K562 (cell line): ENCODE measurements around the gene GGPS1. TPM values are rescaled to one million over a fixed set of nuclear protein-coding genes. Genes with fewer than 3 reads are reported as not detected.
A peak's percentile ranks its signal among the peaks of the same experiment; 100 is the strongest.
"Not testable (repeated sequence)": the region's sequence is repeated elsewhere in the genome, so short reads cannot be mapped to it uniquely, and the experiment has no call there.

ENCODE experiments used
- ATAC-seq: fragments of 200-7000 bp; cut with Tn5 transposase; 3 replicates; pipeline ENCODE4 v1.9.1; 2020; ENCODE audit warnings: moderate library complexity
- BruUV-seq: library from RNA; stranded (reverse); fragments of 400-500 nt; replicated peaks from 2 replicates; lab custom pipeline; 2021; lab: Mats Ljungman, UMichigan
- CTCF ChIA-PET: fragments of 300-600 bp; formaldehyde crosslinking; extraction: SDS; loops from one replicate; lab custom pipeline; 2021; ENCODE audit warnings: low intra/inter-chr PET ratio; lab: Yijun Ruan, JAX
- POLR2A ChIA-PET: fragments of 300-600, 350-650 bp; sonication (Branson Sonifier 250); formaldehyde crosslinking; extraction: SDS; loops from one replicate; lab custom pipeline; 2021; ENCODE audit warnings: antibody characterized with exemption, inconsistent platforms; lab: Yijun Ruan, JAX
- DNase-seq, 4 experiments: peaks; one replicate each; pipeline versions ENCODE4 v3.0.0 to v3.0.0-alpha.2; 2011 to 2018; ENCODE audit warnings: low spot score in 3 of 4, mixed read lengths in 3 of 4; ENCODE audit errors: extremely low read depth in 1 of 4
- FAIRE-seq: peaks from 2 replicates; lab custom pipeline; 2011; peaks lifted over from hg19 to GRCh38; lab: Jason Lieb, UNC
- H2AFZ ChIP-seq: 2 replicates; pipeline ENCODE4 v1.6.0; 2011; ENCODE audit warnings: low read depth, low read length, control low read depth, inconsistent platforms
- H3K27ac ChIP-seq: fragments of 200-600 bp; 3 replicates; pipeline ENCODE4 v1.8.0; 2011; ENCODE audit warnings: low read depth, mild to moderate bottlenecking, control low read depth, inconsistent platforms, low read length, moderate library complexity, mixed read lengths; ENCODE audit errors: extremely low read depth
- H3K27me3 ChIP-seq, 2 experiments: fragments of 300-600 bp in 1 of 2; 2 replicates in 1 of 2; 3 replicates in 1 of 2; pipeline versions ENCODE4 v1.6.0 to v1.8.0; 2011; ENCODE audit warnings: inconsistent platforms in 2 of 2, low read length in 2 of 2, mild to moderate bottlenecking in 1 of 2, mixed read lengths in 1 of 2, moderate library complexity in 1 of 2; ENCODE audit not compliant: control insufficient read depth in 2 of 2, insufficient read depth in 2 of 2
- H3K36me3 ChIP-seq: fragments of 300-600 bp; 3 replicates; pipeline ENCODE4 v1.8.0; 2011; ENCODE audit warnings: mild to moderate bottlenecking, low read length, inconsistent platforms; ENCODE audit not compliant: control insufficient read depth, insufficient read depth
- H3K4me1 ChIP-seq, 2 experiments: fragments of 200-600 bp in 1 of 2; replicated peaks in 1 of 2; 2 replicates in 1 of 2; 3 replicates in 1 of 2; pipeline versions ENCODE4 v1.5.1 to v1.8.0; 2011; ENCODE audit warnings: inconsistent platforms in 2 of 2, low read length in 2 of 2, mild to moderate bottlenecking in 1 of 2, mixed read lengths in 1 of 2, moderate library complexity in 1 of 2; ENCODE audit not compliant: control insufficient read depth in 2 of 2, insufficient read depth in 2 of 2
- H3K4me2 ChIP-seq: 2 replicates; pipeline ENCODE4 v1.6.1; 2011; ENCODE audit warnings: low read length, control low read depth, inconsistent platforms, mixed read lengths; ENCODE audit not compliant: insufficient read depth
- H3K4me3 ChIP-seq: fragments of 200-600 bp; sonication (generic), shearing (Covaris generic); 2 replicates; pipeline ENCODE4 v1.5.1; 2016; ENCODE audit warnings: control low read depth, inconsistent platforms
- H3K79me2 ChIP-seq: fragments of 200-600 bp; 3 replicates; pipeline ENCODE4 v1.8.0; 2011; ENCODE audit warnings: low read length, inconsistent platforms; ENCODE audit not compliant: control insufficient read depth, insufficient read depth
- H3K9ac ChIP-seq, 2 experiments: 2 replicates each; pipeline versions ENCODE4 v1.6.0 to v1.6.1; 2011; ENCODE audit warnings: low read depth in 2 of 2, low read length in 2 of 2, control low read depth in 1 of 2, inconsistent platforms in 1 of 2, mild to moderate bottlenecking in 1 of 2, mixed read lengths in 1 of 2; ENCODE audit not compliant: insufficient read depth in 1 of 2
- H3K9me1 ChIP-seq: one replicate; pipeline ENCODE4 v1.6.0; 2011; ENCODE audit warnings: inconsistent platforms, mild to moderate bottlenecking, low read length, moderate library complexity; ENCODE audit not compliant: control insufficient read depth, insufficient read depth
- H3K9me3 ChIP-seq: replicated peaks from 2 replicates; pipeline ENCODE4 v1.5.1; 2011; ENCODE audit warnings: low read depth, low read length, inconsistent platforms; ENCODE audit not compliant: control insufficient read depth, insufficient read depth
- H4K20me1 ChIP-seq: replicated peaks from 2 replicates; pipeline ENCODE4 v1.6.1; 2011; ENCODE audit warnings: low read length, inconsistent platforms, mixed read lengths; ENCODE audit not compliant: control insufficient read depth, insufficient read depth
- ESRRA ChIP-seq: fragments of 450-650 bp; IDR thresholded peaks from 2 replicates; pipeline ENCODE4 v1.6.1; 2014; ENCODE audit warnings: low read depth, mild to moderate bottlenecking, moderate library complexity, borderline replicate concordance
- ZBTB33 ChIP-seq: sonication (generic); formaldehyde crosslinking; IDR thresholded peaks from 2 replicates; pipeline ENCODE4 v1.8.1; 2023; ENCODE audit warnings: mild to moderate bottlenecking, missing genetic modification reagents
- ZNF324 ChIP-seq: fragments of 250-450 bp; sonication (Bioruptor Pico); IDR thresholded peaks from 2 replicates; pipeline ENCODE4 v1.4.0; 2020; ENCODE audit warnings: mild to moderate bottlenecking
- ZNF766 ChIP-seq: fragments of 200-800 bp; sonication (Bioruptor generic); conservative IDR thresholded peaks from 2 replicates; pipeline ENCODE4 v1.6.1; 2016; ENCODE audit warnings: missing genetic modification characterization, missing compliant biosample characterization
- WGBS: fragments of 100-300 bp; shearing (Covaris generic); methylation state at CpG from one replicate; pipeline ENCODE4 v1.1.6; 2016; ENCODE audit warnings: low coverage, mixed read lengths; ENCODE audit not compliant: insufficient coverage; ENCODE audit errors: missing lambda C conversion rate; 5-methylcytosine and 5-hydroxymethylcytosine counted together
- in situ Hi-C: fragments of 300-500 bp; cut with MboI; formaldehyde crosslinking; loops from 4 replicates; pipeline ENCODE4 v1.15.0; 2018; ENCODE audit warnings: inconsistent platforms, mixed read lengths
- intact Hi-C: fragments of 100-400 bp; cut with micrococcal nuclease; formaldehyde crosslinking; loops from 2 replicates; pipeline ENCODE4 v1.14.2; 2022
- polyA plus RNA-seq, 8 experiments: library from polyadenylated mRNA; depleted of rRNA in 4 of 8; stranded (reverse) in 5 of 8; unstranded in 3 of 8; fragments of >200 nt; fragmentation: Nextera tagmentation in 2 of 8; fragmentation: Illumina TruSeq in 1 of 8; extraction: Ambion mirVana in 2 of 8; extraction: Trizol in 1 of 8; gene quantifications; 2 replicates each; pipeline versions ENCODE4 v1.2.1 to v1.2.3, GENCODE V29; 2011 to 2014; ENCODE audit warnings: inconsistent platforms in 1 of 8, missing spikeins in 1 of 8
- total RNA-seq, 7 experiments: library from RNA; depleted of rRNA in 6 of 7; stranded (reverse); fragments of >200 nt in 6 of 7; fragmentation: Illumina TruSeq in 2 of 7; extraction: Trizol in 2 of 7; gene quantifications; 2 replicates each; pipeline versions ENCODE4 v1.2.1 to v1.2.3, GENCODE V29; 2011 to 2021; ENCODE audit warnings: low replicate concordance in 1 of 7

The GGPS1 gene
- total and polyA plus RNA-seq, 9 of the 15 experiments (the other 6 are each of a cell fraction or from before 2014, with no cell fraction given): 18.8 to 104 (median 56.3) TPM

- in situ Hi-C loops (no loop called here), intact Hi-C loops (no loop called here)
- Histone ChIP-seq H3K79me2 (peaks cover 77% of the 10 kb centered on the region), H2AFZ (no peak overlapping the region), H3K9me1 (no peaks in the 10 kb centered on the region), H3K4me3 (no peak overlapping the region), H3K9ac (no peak overlapping the region), H3K9me3 (no peaks in the 10 kb centered on the region), H3K4me1 (no peaks in the 10 kb centered on the region; a peak in 2 of 5 replicates), H3K27me3 (no peaks in the 10 kb centered on the region), H3K36me3 (peaks cover 28% of the 10 kb centered on the region), H4K20me1 (peaks cover 10% of the 10 kb centered on the region; the same call in 1 of the 2 replicates), H3K4me2 (no peak overlapping the region), H3K27ac (peak overlapping the region; percentile 41; the same call in 1 of the 3 replicates)
- POLR2A ChIA-PET: interaction anchor here (0.6 to 1.9 kb wide), 5 partner anchors 8 to 1088 kb away, joined by 3 to 15 read pairs (median 5); no protein-coding TSS in a partner anchor
- ATAC-seq (peak; percentile 52), DNase-seq (no peak), FAIRE-seq (peak; percentile 42)
- WGBS: 79% methylated on average over 7 of the region's 7 CpGs
- BruUV-seq: TSS peak; percentile 34
- no peak for TF ChIP-seq ZNF324 (CRISPR knock-in tag)
- TF ChIP-seq ZBTB33 (CRISPR knock-in tag): 0 out of 2 replicates have a peak, but pooled peaks have one; percentile 47
- TF ChIP-seq ZNF766 (CRISPR knock-in tag): no peak
- no peak for TF ChIP-seq ESRRA
- CTCF ChIA-PET: no interaction called here
Observed at GRCh38 chr1:235307158-235308124, 20.9 kb upstream of the GGPS1 start.

GRCh38 chr1:235309206-235309605, 19.2 kb upstream of the GGPS1 start:
- H3K9me3 ChIP-seq, H3K27me3 ChIP-seq, H3K4me1 ChIP-seq, H4K20me1 ChIP-seq, ATAC-seq, H3K9ac ChIP-seq, H3K9me1 ChIP-seq, in situ Hi-C loops, intact Hi-C loops, BruUV-seq, CTCF ChIA-PET, H2AFZ ChIP-seq, H3K4me2 ChIP-seq, DNase-seq, POLR2A ChIA-PET, H3K4me3 ChIP-seq, H3K27ac ChIP-seq, FAIRE-seq: not testable (repeated sequence)
- H3K36me3 ChIP-seq: peaks cover 25% of the 10 kb centered on the region
- H3K79me2 ChIP-seq: peaks cover 78% of the 10 kb centered on the region
- WGBS: no CpG with 5 or more reads among the region's 32 CpGs
